ENCODE measurements around the gene MIB1.
"Not testable (repeated sequence)": the region's sequence is repeated elsewhere in the genome, so short reads cannot be mapped to it uniquely, and the experiment has no call there.

MIB1 gene

DNA sequence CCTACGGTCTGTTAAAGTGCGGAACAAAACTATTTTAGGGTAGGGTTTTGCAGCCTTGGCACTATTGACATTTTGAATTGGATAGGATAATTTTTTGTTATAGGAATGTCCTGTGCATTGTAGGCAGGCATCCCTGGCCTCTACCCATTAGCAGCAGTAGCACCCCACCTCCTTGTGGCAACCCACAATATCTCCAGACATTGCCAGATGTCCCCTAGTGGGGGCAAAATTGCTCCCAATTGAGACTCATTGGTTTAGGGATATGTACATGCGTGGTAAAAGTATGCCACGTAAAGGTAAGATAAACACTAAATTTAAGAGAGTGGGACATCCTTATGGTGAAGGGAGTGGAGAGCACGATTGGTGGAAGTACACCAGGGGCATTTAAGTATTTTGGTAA is 4.6 kb downstream of the MIB1 start:
- DNase-seq = no peak

DNA sequence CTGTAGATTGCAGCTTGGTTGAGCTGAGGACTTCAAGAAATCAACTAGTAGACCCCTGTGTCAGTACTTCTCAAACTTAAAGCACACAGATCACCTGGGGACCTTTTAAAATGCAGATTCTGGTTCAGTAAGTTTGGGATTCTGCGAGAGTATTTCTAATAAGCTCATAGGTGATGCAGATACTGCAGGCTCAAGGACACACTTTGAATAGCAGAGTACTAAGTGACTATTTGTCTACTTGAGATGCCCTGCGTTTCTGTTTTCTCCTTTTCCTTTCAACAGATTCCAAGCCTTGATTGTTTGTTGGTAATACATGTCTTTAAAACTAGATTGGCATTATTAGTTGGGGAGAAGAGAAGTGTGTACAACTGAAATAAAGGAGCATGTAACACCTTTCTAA is 6.7 kb downstream of the MIB1 start:
- no peak for DNase-seq

DNA sequence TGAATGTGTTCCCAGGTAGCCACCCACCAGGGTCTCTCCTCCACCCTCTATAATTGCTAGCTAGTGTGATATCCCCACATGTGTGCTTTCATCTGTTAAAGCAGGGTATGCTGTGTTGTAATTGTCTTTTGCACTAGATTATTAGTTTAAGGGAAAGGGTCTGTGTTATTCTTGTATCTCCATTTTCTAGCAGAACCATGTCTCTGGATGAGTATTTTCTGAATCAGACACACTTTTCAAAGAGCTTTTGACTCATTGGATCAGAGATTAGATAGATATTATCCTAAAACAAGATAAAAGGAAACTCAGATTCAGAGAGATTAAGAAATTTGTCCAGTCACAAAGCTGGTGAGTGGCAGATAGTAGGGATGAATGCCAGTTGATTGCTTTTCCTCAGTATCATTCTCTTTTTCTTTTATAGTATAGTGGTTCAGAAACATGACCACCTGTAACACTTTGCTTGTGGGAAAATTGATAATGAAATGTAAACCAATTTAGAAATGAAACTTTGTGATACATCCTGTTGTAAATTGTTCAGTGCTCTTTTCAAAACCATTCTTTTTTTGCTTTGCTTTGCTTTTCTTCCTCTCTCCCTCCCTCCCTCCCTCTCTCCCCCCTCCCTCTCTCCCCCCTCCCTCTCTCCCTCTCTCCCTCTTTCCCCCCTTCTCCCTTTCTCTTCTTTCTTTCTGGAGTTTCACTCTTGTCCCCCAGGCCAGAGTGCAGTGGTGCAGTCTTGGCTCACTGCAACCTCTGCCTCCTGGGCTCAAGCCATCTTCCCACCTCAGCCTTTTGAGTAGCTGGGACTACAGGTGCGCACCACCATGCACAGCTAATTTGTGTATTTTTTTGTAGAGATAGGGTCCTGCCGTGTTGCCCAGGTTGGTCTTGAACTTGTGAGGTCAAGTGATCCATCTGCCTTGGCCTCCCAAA is 7.4 kb downstream of the MIB1 start:
- DNase-seq = no peak

GRCh38 chr18:21757833-21758232 is 17.2 kb downstream of the MIB1 start:
- DNase-seq = no peak

GRCh38 chr18:21759836-21760235 is 19.2 kb downstream of the MIB1 start:
- DNase-seq = no peak

DNA sequence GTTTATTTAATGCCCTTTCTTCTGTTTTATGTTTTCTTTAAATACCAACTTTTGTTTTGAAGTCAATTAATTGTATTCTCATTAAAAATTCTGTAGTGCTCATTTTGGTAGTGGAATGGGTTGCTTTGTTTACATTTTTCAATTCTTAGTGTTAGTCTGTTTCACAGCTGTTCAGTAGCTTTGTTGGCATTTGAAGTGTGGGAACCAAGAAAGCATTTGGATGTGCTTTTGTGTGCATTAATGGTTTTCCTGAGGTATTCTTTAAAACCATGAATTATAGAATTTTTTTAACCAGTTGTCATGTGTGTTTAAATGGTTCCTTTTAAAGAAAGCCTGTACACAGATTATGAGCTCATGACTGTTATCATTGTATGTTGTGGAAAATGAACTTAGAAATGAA is 19.7 kb downstream of the MIB1 start:
- no peak for DNase-seq

- DNase-seq = no peak
Observed at GRCh38 chr18:21761471-21762115, 21.0 kb downstream of the MIB1 start.

GRCh38 chr18:21762181-21762772 is 21.7 kb downstream of the MIB1 start:
- DNase-seq = no peak

- no peak for DNase-seq
Observed at GRCh38 chr18:21763846-21764646, 23.5 kb downstream of the MIB1 start.

DNA sequence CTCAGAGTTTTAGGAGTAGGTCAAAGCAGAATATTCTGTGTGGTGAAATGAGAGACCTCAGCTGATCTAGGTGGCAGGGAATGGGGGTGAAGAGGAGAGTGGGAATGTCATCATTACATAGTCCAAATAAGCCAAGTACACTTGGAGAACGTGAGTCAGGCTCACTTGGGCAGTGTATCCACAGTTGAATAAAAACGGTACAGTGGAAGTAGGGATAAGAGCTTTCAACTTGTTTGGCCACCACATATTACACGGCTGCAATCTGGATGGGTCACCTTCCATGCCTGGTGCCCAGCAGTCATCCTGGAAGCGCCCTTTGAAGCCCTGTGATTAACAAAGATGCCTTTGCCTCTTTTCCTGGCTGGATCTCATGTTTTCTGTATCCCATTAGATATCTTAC is 28.6 kb downstream of the MIB1 start:
- DNase-seq = no peak

DNA sequence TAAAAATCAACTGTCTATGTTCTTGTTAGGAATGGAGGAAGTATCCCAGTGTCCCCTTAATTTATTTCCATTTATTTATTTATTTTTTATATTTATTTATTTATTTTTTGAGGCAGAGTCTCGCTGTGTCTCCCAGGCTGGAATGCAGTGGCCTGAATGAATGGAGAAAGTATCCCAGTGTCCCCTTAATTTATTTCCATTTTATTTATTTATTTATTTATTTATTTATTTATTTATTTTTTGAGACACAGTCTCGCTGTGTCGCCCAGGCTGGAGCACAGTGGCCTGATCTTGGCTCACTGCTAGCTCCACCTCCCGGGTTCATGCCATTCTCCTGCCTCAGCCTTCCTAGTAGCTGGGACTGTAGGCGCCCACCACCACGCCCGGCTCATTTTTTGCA is 34.1 kb downstream of the MIB1 start:
- DNase-seq = no peak

DNA sequence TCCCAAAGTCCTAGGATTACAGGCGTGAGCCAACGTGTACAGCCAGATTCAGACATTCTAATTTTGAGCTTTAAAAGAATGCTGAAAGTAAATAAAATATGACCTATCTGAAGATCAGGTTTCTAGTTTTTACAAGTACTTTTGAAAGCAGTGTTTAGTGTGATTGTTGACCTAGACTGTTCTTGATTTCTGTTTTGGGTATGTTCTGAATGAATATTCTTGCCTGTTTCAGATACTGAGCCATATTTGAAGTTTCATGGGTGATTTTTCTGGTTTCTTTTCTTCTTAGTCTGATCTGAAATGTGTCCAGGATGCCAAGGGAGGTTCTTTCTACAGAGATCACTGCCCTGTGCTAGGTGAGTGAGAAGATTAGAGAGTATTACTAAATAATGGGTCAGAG is 37.2 kb downstream of the MIB1 start:
- DNase-seq = no peak

- DNase-seq = no peak
Observed at GRCh38 chr18:21786526-21786925, 45.9 kb downstream of the MIB1 start.

DNA sequence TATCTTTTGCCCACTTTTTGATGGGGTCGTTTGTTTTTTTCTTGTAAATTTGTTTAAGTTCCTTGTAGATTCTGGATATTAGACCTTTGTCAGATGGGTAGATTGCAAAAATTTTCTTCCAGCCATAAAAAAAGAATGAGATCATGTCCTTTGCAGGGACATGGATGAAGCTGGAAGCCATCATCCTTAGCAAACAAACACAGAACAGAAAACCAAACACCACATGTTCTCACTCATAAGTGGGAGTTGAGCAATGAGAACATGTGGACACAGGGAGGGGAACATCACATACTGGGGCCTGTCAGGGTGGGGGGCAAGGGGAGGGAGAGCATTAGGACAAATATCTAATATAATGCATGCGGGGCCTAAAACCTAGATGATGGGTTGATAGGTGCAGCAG is 55.5 kb downstream of the MIB1 start:
- DNase-seq = not testable (repeated sequence)

DNA sequence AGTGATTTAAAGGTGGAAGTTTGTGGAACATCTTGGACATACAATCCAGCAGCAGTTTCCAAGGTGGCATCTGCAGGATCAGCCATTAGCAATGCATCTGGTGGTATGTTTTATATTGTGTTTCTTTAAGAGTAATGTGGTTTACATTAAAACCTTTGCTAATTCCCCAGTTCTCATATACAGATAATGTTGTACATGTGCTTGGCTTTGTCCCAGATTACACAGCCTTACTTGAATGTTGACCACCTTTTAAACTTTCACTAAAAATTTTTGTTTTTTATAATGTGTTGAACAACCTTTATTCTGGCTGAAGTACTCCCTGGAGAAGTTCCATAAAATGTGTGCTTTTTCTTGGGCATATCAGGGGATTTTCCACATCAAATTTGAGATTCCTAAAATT is 57.5 kb downstream of the MIB1 start:
- no peak for DNase-seq

GRCh38 chr18:21799721-21800120 is 59.1 kb downstream of the MIB1 start:
- DNase-seq = no peak

GRCh38 chr18:21803495-21803894 is 62.9 kb downstream of the MIB1 start:
- no peak for DNase-seq

DNA sequence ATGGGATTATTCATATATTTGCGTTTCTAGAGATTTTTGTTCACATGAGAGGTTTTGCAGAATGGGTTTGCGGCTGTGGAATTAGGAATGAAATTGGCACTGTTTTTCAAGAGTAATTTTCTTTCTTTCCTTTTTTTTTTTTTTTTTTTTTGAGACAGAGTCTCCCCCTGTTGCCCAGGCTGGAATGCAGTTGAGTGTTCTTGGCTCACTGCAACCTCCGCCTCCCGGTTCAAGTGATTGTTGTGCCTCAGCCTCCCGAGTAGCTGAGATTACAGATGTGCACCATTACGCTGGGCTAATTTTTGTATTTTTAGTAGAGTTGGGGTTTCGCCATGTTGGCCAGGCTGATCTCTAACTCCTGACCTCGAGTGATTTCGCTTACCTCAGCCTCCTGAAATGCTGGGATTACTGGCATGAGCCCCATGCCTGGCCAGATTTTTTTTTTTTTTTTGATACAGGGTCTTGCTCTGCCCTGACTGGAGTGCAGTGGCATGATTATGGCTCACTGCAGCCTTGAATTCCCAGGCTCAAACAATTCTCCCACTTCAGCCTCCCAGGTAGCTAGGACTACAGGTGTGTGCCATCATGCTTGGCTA is 65.3 kb downstream of the MIB1 start:
- no peak for DNase-seq

DNA sequence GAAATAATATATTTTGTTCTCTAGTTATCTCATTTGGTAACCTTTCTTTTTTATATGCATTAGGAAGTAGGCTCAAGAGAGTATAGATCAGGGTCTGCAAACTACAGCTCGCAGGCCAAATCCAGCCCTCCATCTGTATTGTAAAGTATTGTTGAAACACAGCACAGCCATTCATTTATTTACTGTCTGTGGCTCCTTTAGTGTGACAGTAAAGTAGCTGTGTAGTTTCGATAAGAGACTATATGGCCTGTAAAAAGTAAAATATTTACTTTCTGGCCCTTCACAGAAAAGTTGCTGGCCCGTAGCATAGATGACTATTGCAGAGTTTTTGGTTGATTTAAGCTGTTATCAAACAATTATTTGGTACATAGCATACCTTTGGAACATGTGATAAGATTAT is 67.6 kb downstream of the MIB1 start:
- DNase-seq = no peak

DNA sequence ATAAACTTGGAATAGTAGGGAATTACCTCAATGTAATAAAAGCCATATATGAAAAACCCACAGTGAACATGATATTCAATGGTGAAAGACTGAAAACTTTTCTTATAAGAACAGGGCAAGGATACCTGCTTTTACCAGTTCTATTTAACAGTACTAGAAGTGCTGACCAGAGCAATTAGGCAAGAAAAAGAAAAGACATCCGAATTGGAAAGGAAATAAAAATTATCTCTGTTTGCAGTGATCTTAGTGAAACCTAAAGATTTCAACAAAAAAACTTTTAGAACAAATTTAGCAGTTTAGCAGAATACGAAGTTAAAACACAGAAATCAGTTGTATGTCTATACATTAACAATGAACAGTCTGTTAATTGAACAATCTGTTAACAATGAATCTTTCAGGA is 69.1 kb downstream of the MIB1 start:
- DNase-seq = no peak

DNA sequence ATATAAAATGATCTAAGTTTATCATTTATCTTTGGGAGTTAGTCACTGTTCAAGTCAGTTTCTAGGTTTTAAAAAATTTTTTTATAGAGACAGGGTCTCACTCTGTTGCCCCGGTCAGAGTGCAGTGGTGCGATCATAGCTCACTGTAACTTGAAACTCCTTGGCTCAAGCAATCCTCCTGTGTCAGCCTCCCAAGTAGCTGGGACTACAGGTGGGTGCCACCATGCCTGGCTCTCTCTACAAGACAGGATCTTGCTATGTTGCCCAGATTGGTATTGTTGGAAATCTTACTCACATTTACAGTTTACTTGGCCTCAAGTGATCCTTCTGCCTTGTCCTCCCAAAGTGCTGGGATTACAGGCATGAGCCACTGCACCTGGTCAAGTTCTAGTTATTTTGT is 74.5 kb downstream of the MIB1 start:
- DNase-seq = no peak

GRCh38 chr18:21820033-21820810 is 79.6 kb downstream of the MIB1 start:
- DNase-seq = no peak
